Stimulated activated memory B cell treated with anti-CD40 and anti-IgM and Interleukin-4, amounts not matched to agents 10 μg/mL and 1 μg/mL and 100 μg/mL, for 72 hours (primary cell): ENCODE results near the gene SUMO3.

Experiments
- ATAC-seq: fragments of 150-1000 bp; cut with Tn5 transposase; 2 replicates; pipeline ENCODE4 v1.10.0; 2021
- H3K27ac Mint-ChIP-seq: one replicate; pipeline ENCODE4 v1.8.0; 2022; ENCODE audit warnings: mild to moderate bottlenecking, mixed read lengths
- H3K27me3 Mint-ChIP-seq: one replicate; pipeline ENCODE4 v1.8.0; 2022; ENCODE audit warnings: mixed read lengths
- H3K36me3 Mint-ChIP-seq: one replicate; pipeline ENCODE4 v1.8.0; 2022; ENCODE audit warnings: mixed read lengths
- H3K4me1 Mint-ChIP-seq: one replicate; pipeline ENCODE4 v1.8.0; 2022; ENCODE audit warnings: mixed read lengths
- H3K4me3 Mint-ChIP-seq: one replicate; pipeline ENCODE4 v1.8.0; 2022; ENCODE audit warnings: mild to moderate bottlenecking, moderate library complexity, mixed read lengths
- H3K9me3 Mint-ChIP-seq: one replicate; pipeline ENCODE4 v1.8.0; 2022; ENCODE audit warnings: mixed read lengths

The SUMO3 gene

GRCh38 chr21:44790368-44790767, 27.5 kb downstream of the SUMO3 start:
- Mint-ChIP-seq H3K9me3 (no peaks in the 10 kb centered on the region), H3K36me3 (peaks cover 37% of the 10 kb centered on the region), H3K4me1 (peaks cover 39% of the 10 kb centered on the region), H3K4me3 (no peak overlapping the region), H3K27ac (peak overlapping the region; percentile 47), H3K27me3 (no peaks in the 10 kb centered on the region)
- ATAC-seq: no peak

GRCh38 chr21:44789880-44790279, 28.0 kb downstream of the SUMO3 start:
- H3K4me1 Mint-ChIP-seq: peaks cover 37% of the 10 kb centered on the region
- peak overlapping the region; percentile 30 for H3K27ac Mint-ChIP-seq
- no peaks in the 10 kb centered on the region for H3K27me3 Mint-ChIP-seq
- H3K36me3 Mint-ChIP-seq: peaks cover 40% of the 10 kb centered on the region
- no peak overlapping the region for H3K4me3 Mint-ChIP-seq
- no peak for ATAC-seq
- H3K9me3 Mint-ChIP-seq: no peaks in the 10 kb centered on the region

GRCh38 chr21:44785620-44786335, 32.1 kb downstream of the SUMO3 start:
- H3K4me1 Mint-ChIP-seq: peaks cover 30% of the 10 kb centered on the region
- H3K27ac Mint-ChIP-seq: no peak overlapping the region
- no peaks in the 10 kb centered on the region for H3K27me3 Mint-ChIP-seq
- H3K36me3 Mint-ChIP-seq: peaks cover 52% of the 10 kb centered on the region
- H3K9me3 Mint-ChIP-seq: no peaks in the 10 kb centered on the region
- H3K4me3 Mint-ChIP-seq: no peak overlapping the region
- no peak for ATAC-seq

- H3K4me3 Mint-ChIP-seq: no peak overlapping the region
- H3K27ac Mint-ChIP-seq: no peak overlapping the region
- no peaks in the 10 kb centered on the region for H3K9me3 Mint-ChIP-seq
- H3K4me1 Mint-ChIP-seq: peaks cover 20% of the 10 kb centered on the region
- no peak for ATAC-seq
- H3K27me3 Mint-ChIP-seq: no peaks in the 10 kb centered on the region
- H3K36me3 Mint-ChIP-seq: peaks cover 43% of the 10 kb centered on the region
Observed at GRCh38 chr21:44784810-44785209, 33.1 kb downstream of the SUMO3 start.

- no peak for ATAC-seq
- Mint-ChIP-seq H3K27ac (no peak overlapping the region), H3K4me1 (peaks cover 15% of the 10 kb centered on the region), H3K36me3 (peaks cover 45% of the 10 kb centered on the region), H3K4me3 (no peak overlapping the region), H3K27me3 (no peaks in the 10 kb centered on the region), H3K9me3 (no peaks in the 10 kb centered on the region)
Observed at GRCh38 chr21:44783020-44783696, 34.7 kb downstream of the SUMO3 start.

GRCh38 chr21:44780767-44781459, 36.9 kb downstream of the SUMO3 start:
- H3K9me3 Mint-ChIP-seq: no peaks in the 10 kb centered on the region
- peaks cover 51% of the 10 kb centered on the region for H3K36me3 Mint-ChIP-seq
- H3K4me1 Mint-ChIP-seq: peaks cover 8% of the 10 kb centered on the region
- no peak overlapping the region for H3K27ac Mint-ChIP-seq
- H3K4me3 Mint-ChIP-seq: no peak overlapping the region
- no peak for ATAC-seq
- no peaks in the 10 kb centered on the region for H3K27me3 Mint-ChIP-seq

GRCh38 chr21:44780137-44780502, 37.7 kb downstream of the SUMO3 start:
- Mint-ChIP-seq H3K4me1 (peaks cover 6% of the 10 kb centered on the region), H3K9me3 (no peaks in the 10 kb centered on the region), H3K27ac (no peak overlapping the region), H3K36me3 (peaks cover 51% of the 10 kb centered on the region), H3K27me3 (no peaks in the 10 kb centered on the region), H3K4me3 (no peak overlapping the region)
- ATAC-seq: no peak

- H3K4me3 Mint-ChIP-seq: no peak overlapping the region
- ATAC-seq: no peak
- H3K36me3 Mint-ChIP-seq: peaks cover 51% of the 10 kb centered on the region
- H3K9me3 Mint-ChIP-seq: no peaks in the 10 kb centered on the region
- H3K27me3 Mint-ChIP-seq: no peaks in the 10 kb centered on the region
- no peak overlapping the region for H3K27ac Mint-ChIP-seq
- H3K4me1 Mint-ChIP-seq: peaks cover 6% of the 10 kb centered on the region
Observed at GRCh38 chr21:44779417-44780136, 38.3 kb downstream of the SUMO3 start.

- Mint-ChIP-seq H3K27ac (no peak overlapping the region), H3K4me1 (peaks cover 6% of the 10 kb centered on the region), H3K27me3 (no peaks in the 10 kb centered on the region), H3K9me3 (no peaks in the 10 kb centered on the region), H3K4me3 (no peak overlapping the region), H3K36me3 (peaks cover 51% of the 10 kb centered on the region)
- no peak for ATAC-seq
Observed at GRCh38 chr21:44778983-44779382, 38.9 kb downstream of the SUMO3 start.

GRCh38 chr21:44778499-44778911, 39.4 kb downstream of the SUMO3 start:
- Mint-ChIP-seq H3K27me3 (no peaks in the 10 kb centered on the region), H3K27ac (no peak overlapping the region), H3K9me3 (no peaks in the 10 kb centered on the region), H3K4me3 (no peak overlapping the region), H3K4me1 (peaks cover 4% of the 10 kb centered on the region), H3K36me3 (peaks cover 50% of the 10 kb centered on the region)
- ATAC-seq: no peak

GRCh38 chr21:44778094-44778493, 39.8 kb downstream of the SUMO3 start:
- Mint-ChIP-seq H3K27me3 (no peaks in the 10 kb centered on the region), H3K36me3 (peaks cover 50% of the 10 kb centered on the region), H3K27ac (no peak overlapping the region), H3K9me3 (no peaks in the 10 kb centered on the region), H3K4me3 (no peak overlapping the region), H3K4me1 (no peaks in the 10 kb centered on the region)
- ATAC-seq: no peak

- H3K27me3 Mint-ChIP-seq: no peaks in the 10 kb centered on the region
- no peak overlapping the region for H3K4me3 Mint-ChIP-seq
- H3K4me1 Mint-ChIP-seq: no peaks in the 10 kb centered on the region
- H3K9me3 Mint-ChIP-seq: no peaks in the 10 kb centered on the region
- no peak overlapping the region for H3K27ac Mint-ChIP-seq
- H3K36me3 Mint-ChIP-seq: peaks cover 68% of the 10 kb centered on the region
- ATAC-seq: no peak
Observed at GRCh38 chr21:44774972-44775371, 42.9 kb downstream of the SUMO3 start.

GRCh38 chr21:44773291-44773932, 44.5 kb downstream of the SUMO3 start:
- no peak overlapping the region for H3K4me3 Mint-ChIP-seq
- no peaks in the 10 kb centered on the region for H3K9me3 Mint-ChIP-seq
- no peaks in the 10 kb centered on the region for H3K4me1 Mint-ChIP-seq
- ATAC-seq: no peak
- no peak overlapping the region for H3K27ac Mint-ChIP-seq
- no peaks in the 10 kb centered on the region for H3K27me3 Mint-ChIP-seq
- H3K36me3 Mint-ChIP-seq: peaks cover 80% of the 10 kb centered on the region

- peaks cover 75% of the 10 kb centered on the region for H3K36me3 Mint-ChIP-seq
- peaks cover 4% of the 10 kb centered on the region for H3K4me1 Mint-ChIP-seq
- no peak overlapping the region for H3K4me3 Mint-ChIP-seq
- H3K27ac Mint-ChIP-seq: no peak overlapping the region
- H3K9me3 Mint-ChIP-seq: no peaks in the 10 kb centered on the region
- no peak for ATAC-seq
- no peaks in the 10 kb centered on the region for H3K27me3 Mint-ChIP-seq
Observed at GRCh38 chr21:44771896-44772525, 45.9 kb downstream of the SUMO3 start.
